DND-41 (cell line): ENCODE measurements around the gene TINAGL1.

Source experiments
- CTCF ChIP-seq: IDR thresholded peaks from 2 replicates; pipeline ENCODE4 v1.5.1; 2012; ENCODE audit warnings: borderline replicate concordance, low read length, moderate library complexity, mild to moderate bottlenecking; ENCODE audit not compliant: poor library complexity, severe bottlenecking; ENCODE audit errors: extremely low read depth
- EZH2 ChIP-seq: IDR thresholded peaks from 3 replicates; pipeline ENCODE4 v1.6.1; 2012; ENCODE audit warnings: borderline replicate concordance, low read depth, mild to moderate bottlenecking, moderate library complexity, low read length, inconsistent platforms; ENCODE audit not compliant: severe bottlenecking

DNA sequence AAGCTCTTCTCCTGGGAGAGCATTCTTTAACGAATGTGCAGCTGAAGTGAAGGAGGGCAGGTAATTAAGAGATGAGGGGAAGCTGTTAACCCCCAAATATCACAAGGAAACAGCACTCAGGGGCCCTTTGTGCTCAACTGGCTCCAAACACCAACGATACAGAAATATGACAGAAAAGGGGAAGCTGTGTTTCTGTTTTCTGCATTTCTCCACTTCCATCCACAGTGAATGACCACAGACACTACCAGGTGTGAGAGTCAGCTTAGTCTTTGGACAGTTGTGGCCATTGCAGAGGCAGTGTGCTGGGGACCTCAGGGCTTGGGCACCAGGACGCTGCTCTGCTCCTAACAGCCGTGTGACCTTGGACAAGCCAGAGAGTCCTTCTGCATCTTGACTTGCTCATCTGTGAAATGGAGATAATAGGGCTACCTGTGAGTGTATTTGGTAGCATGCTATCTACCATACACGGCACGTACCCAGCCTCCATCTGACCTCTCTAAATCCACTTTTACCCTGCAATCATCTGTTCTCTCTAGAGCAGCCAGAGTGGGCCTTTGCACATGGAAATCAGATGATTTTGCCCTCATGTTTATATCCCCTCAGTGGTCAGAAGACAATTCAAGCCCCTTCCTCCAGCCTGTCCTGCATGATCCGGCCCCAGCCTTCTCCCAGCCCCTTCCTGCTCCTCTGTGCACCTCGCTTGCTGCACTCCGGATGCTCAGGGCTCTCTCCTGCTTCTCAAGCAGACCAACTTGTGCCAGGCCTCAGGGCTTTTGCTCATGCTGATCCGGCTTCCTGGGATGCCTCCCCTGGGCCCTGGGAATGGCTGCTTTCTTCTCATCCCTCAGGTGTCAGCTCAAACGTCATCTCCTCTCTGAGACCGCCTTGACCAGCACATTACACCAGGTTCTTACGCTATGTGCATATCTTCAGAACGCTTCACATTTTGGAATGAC lies 4.7 kb upstream of the TINAGL1 start:
- no peak for TF ChIP-seq CTCF
- TF ChIP-seq EZH2, result no peak
